DND-41 (cell line): Measurements from ENCODE around the gene EIF2S2.

Experiments
- ATAC-seq: fragments of 200-7000 bp; cut with Tn5 transposase; 3 replicates; pipeline ENCODE4 v1.9.1; 2021; ENCODE audit warnings: low read depth; ENCODE audit not compliant: insufficient read depth
- DNase-seq: peaks from one replicate; pipeline ENCODE4 v3.0.0-alpha.2; 2020
- H2AFZ ChIP-seq: 2 replicates; pipeline ENCODE4 v1.6.0; 2012; ENCODE audit warnings: low read depth, low read length
- H3K27ac ChIP-seq: 2 replicates; pipeline ENCODE4 v1.5.1; 2012; ENCODE audit warnings: low read length, inconsistent platforms
- H3K27me3 ChIP-seq: fragments of 200-600 bp; sonication (generic); 2 replicates; pipeline ENCODE4 v1.6.0; 2012; ENCODE audit warnings: low read length, mild to moderate bottlenecking, inconsistent platforms; ENCODE audit not compliant: insufficient read depth, poor library complexity
- H3K36me3 ChIP-seq: 2 replicates; pipeline ENCODE4 v1.5.1; 2012; ENCODE audit warnings: low read length, inconsistent platforms; ENCODE audit not compliant: insufficient read depth
- H3K4me1 ChIP-seq: 2 replicates; pipeline ENCODE4 v1.5.1; 2012; ENCODE audit warnings: mild to moderate bottlenecking, low read length; ENCODE audit not compliant: insufficient read depth
- H3K4me2 ChIP-seq: 2 replicates; pipeline ENCODE4 v1.6.0; 2012; ENCODE audit warnings: mild to moderate bottlenecking, moderate library complexity, low read length, inconsistent platforms; ENCODE audit not compliant: insufficient read depth
- H3K4me3 ChIP-seq, 2 experiments: fragments of 200-600 bp in 1 of 2; shearing (Covaris generic) in 1 of 2; 2 replicates each; pipeline ENCODE4 v1.5.1; 2012 to 2016; ENCODE audit warnings: inconsistent platforms in 2 of 2, low read length in 2 of 2, mild to moderate bottlenecking in 2 of 2, low read depth in 1 of 2, moderate library complexity in 1 of 2
- H3K79me2 ChIP-seq: 2 replicates; pipeline ENCODE4 v1.6.0; 2012; ENCODE audit warnings: low read length, inconsistent platforms; ENCODE audit not compliant: insufficient read depth
- H3K9ac ChIP-seq: 2 replicates; pipeline ENCODE4 v1.6.0; 2012; ENCODE audit warnings: low read depth, mild to moderate bottlenecking, inconsistent platforms, low read length, moderate library complexity
- H3K9me3 ChIP-seq: 2 replicates; pipeline ENCODE4 v1.5.1; 2012; ENCODE audit warnings: low read length, moderate library complexity, mild to moderate bottlenecking, inconsistent platforms; ENCODE audit not compliant: insufficient read depth, severe bottlenecking
- H4K20me1 ChIP-seq: 2 replicates; pipeline ENCODE4 v1.6.0; 2012; ENCODE audit warnings: low read length; ENCODE audit not compliant: insufficient read depth
- CTCF ChIP-seq: IDR thresholded peaks from 2 replicates; pipeline ENCODE4 v1.5.1; 2012; ENCODE audit warnings: borderline replicate concordance, low read length, moderate library complexity, mild to moderate bottlenecking; ENCODE audit not compliant: poor library complexity, severe bottlenecking; ENCODE audit errors: extremely low read depth
- EZH2 ChIP-seq: IDR thresholded peaks from 3 replicates; pipeline ENCODE4 v1.6.1; 2012; ENCODE audit warnings: borderline replicate concordance, low read depth, mild to moderate bottlenecking, moderate library complexity, low read length, inconsistent platforms; ENCODE audit not compliant: severe bottlenecking

EIF2S2 gene

GRCh38 chr20:34066476-34067090, 45.5 kb downstream of the EIF2S2 start:
- Histone ChIP-seq H3K27me3 (no peaks in the 10 kb centered on the region), H4K20me1 (peaks cover 85% of the 10 kb centered on the region), H3K9me3 (no peaks in the 10 kb centered on the region), H3K4me3 (no peak overlapping the region), H3K36me3 (peaks cover 70% of the 10 kb centered on the region), H3K4me2 (no peak overlapping the region), H3K27ac (no peak overlapping the region), H2AFZ (no peak overlapping the region), H3K9ac (no peak overlapping the region), H3K4me1 (no peaks in the 10 kb centered on the region), H3K79me2 (peaks cover 96% of the 10 kb centered on the region)
- DNase-seq (no peak), ATAC-seq (no peak)
- no peak for TF ChIP-seq CTCF
- no peak for TF ChIP-seq EZH2

GRCh38 chr20:34065260-34065659, 46.8 kb downstream of the EIF2S2 start:
- no peaks in the 10 kb centered on the region for H3K4me1 ChIP-seq
- peaks cover 97% of the 10 kb centered on the region for H3K79me2 ChIP-seq
- no peak overlapping the region for H3K9ac ChIP-seq
- DNase-seq (no peak), ATAC-seq (no peak)
- no peak overlapping the region for H3K4me3 ChIP-seq
- peaks cover 67% of the 10 kb centered on the region for H3K36me3 ChIP-seq
- H3K27ac ChIP-seq = no peak overlapping the region
- TF ChIP-seq CTCF (no peak), EZH2 (no peak)
- peaks cover 86% of the 10 kb centered on the region for H4K20me1 ChIP-seq
- H3K4me2 ChIP-seq = no peak overlapping the region
- H3K9me3 ChIP-seq = no peaks in the 10 kb centered on the region
- H3K27me3 ChIP-seq = no peaks in the 10 kb centered on the region
- no peak overlapping the region for H2AFZ ChIP-seq

- peaks cover 97% of the 10 kb centered on the region for H3K79me2 ChIP-seq
Measured at GRCh38 chr20:34064286-34064685, 47.8 kb downstream of the EIF2S2 start.

More at GRCh38 chr20:34064286-34064685, 47.8 kb downstream of the EIF2S2 start:
- ATAC-seq (no peak), DNase-seq (no peak)
- Histone ChIP-seq H3K4me3 (no peak overlapping the region), H3K4me1 (no peaks in the 10 kb centered on the region), H3K9me3 (no peaks in the 10 kb centered on the region), H4K20me1 (peaks cover 86% of the 10 kb centered on the region), H3K36me3 (peaks cover 70% of the 10 kb centered on the region), H3K27me3 (no peaks in the 10 kb centered on the region), H2AFZ (no peak overlapping the region), H3K27ac (0 out of 2 replicates have a peak overlapping the region, but pooled peaks have one; percentile 4), H3K9ac (no peak overlapping the region), H3K4me2 (no peak overlapping the region)
- no peak for TF ChIP-seq EZH2
- TF ChIP-seq CTCF = no peak
